Caco-2 (cell line): ENCODE data around the gene BHLHE23. TPM values are rescaled to one million over a fixed set of nuclear protein-coding genes. Genes with fewer than 3 reads are reported as not detected.

Experiments
- BruUV-seq: library from RNA; stranded (reverse); fragments of 400-500 nt; replicated peaks from 2 replicates; lab custom pipeline; 2021; lab: Mats Ljungman, UMichigan
- CTCF ChIA-PET: fragments of 300-600 bp; sonication (Branson Sonifier 250); formaldehyde crosslinking; loops from one replicate; lab custom pipeline; 2022; ENCODE audit warnings: antibody characterized with exemption; lab: Charles Lee
- POLR2A ChIA-PET: fragments of 300-600 bp; sonication (Branson Sonifier 250); formaldehyde crosslinking; loops from one replicate; lab custom pipeline; 2022; ENCODE audit warnings: antibody characterized with exemption; lab: Charles Lee
- DNase-seq, 2 experiments: peaks; one replicate each; pipeline versions ENCODE4 v3.0.0 to v3.0.0-alpha.2; 2020 to 2022
- H3K27me3 ChIP-seq: replicated peaks from 2 replicates; pipeline ENCODE4 v1.6.0; 2011; ENCODE audit warnings: low read length; ENCODE audit not compliant: control insufficient read depth, insufficient read depth
- H3K36me3 ChIP-seq: 2 replicates; pipeline ENCODE4 v1.5.1; 2011; ENCODE audit warnings: low read length; ENCODE audit not compliant: control insufficient read depth, insufficient read depth
- H3K4me1 ChIP-seq: fragments of 250-450 bp; sonication (Bioruptor Pico); 2 replicates; pipeline ENCODE4 v1.5.1; 2020; ENCODE audit warnings: mild to moderate bottlenecking
- H3K4me3 ChIP-seq: 2 replicates; pipeline ENCODE4 v1.5.1; 2011; ENCODE audit warnings: low read depth, mild to moderate bottlenecking, control low read depth, low read length
- H3K9me3 ChIP-seq: fragments of 250-450 bp; sonication (Bioruptor Pico); 2 replicates; pipeline ENCODE4 v1.5.1; 2020; ENCODE audit warnings: mild to moderate bottlenecking, moderate library complexity
- H3K27ac Mint-ChIP-seq: one replicate; pipeline ENCODE4 v1.8.0; 2022; ENCODE audit warnings: mixed read lengths; ENCODE audit not compliant: unreplicated experiment
- H3K27me3 Mint-ChIP-seq: one replicate; pipeline ENCODE4 v1.8.0; 2022; ENCODE audit warnings: mixed read lengths; ENCODE audit not compliant: insufficient read depth, unreplicated experiment
- H3K36me3 Mint-ChIP-seq: one replicate; pipeline ENCODE4 v1.8.0; 2022; ENCODE audit warnings: mild to moderate bottlenecking, mixed read lengths; ENCODE audit not compliant: insufficient read depth, unreplicated experiment
- H3K4me1 Mint-ChIP-seq: one replicate; pipeline ENCODE4 v1.8.0; 2022; ENCODE audit warnings: low read depth, mixed read lengths; ENCODE audit not compliant: unreplicated experiment
- H3K4me3 Mint-ChIP-seq: one replicate; pipeline ENCODE4 v1.8.0; 2022; ENCODE audit warnings: mild to moderate bottlenecking, moderate library complexity, mixed read lengths; ENCODE audit not compliant: unreplicated experiment
- H3K9me3 Mint-ChIP-seq: one replicate; pipeline ENCODE4 v1.8.0; 2022; ENCODE audit warnings: mixed read lengths; ENCODE audit not compliant: unreplicated experiment
- CTCF ChIP-seq, 2 experiments: fragments of 200-600 bp in 1 of 2; IDR thresholded peaks; 1 replicate in 1 of 2; 2 replicates in 1 of 2; pipeline versions ENCODE4 v1.5.1 to v1.8.0; 2011 to 2022; ENCODE audit warnings: antibody characterized with exemption in 1 of 2, control low read depth in 1 of 2, inconsistent platforms in 1 of 2, low read depth in 1 of 2, low read length in 1 of 2, mild to moderate bottlenecking in 1 of 2, moderate library complexity in 1 of 2; ENCODE audit not compliant: insufficient read depth in 1 of 2, severe bottlenecking in 1 of 2, unreplicated experiment in 1 of 2
- intact Hi-C: fragments of 100-400 bp; cut with micrococcal nuclease; formaldehyde crosslinking; loops from one replicate; pipeline ENCODE4 v1.10.0; 2022; ENCODE audit not compliant: unreplicated experiment
- total RNA-seq: library from RNA; stranded (reverse); gene quantifications from 2 replicates; pipeline ENCODE4 v1.2.3, GENCODE V29; 2022

BHLHE23 gene
- total RNA-seq, 1 experiment from 2014 or later, result 0.95 TPM

GRCh38 chr20:63050406-63050805, 43.6 kb upstream of the BHLHE23 start:
- no peaks in the 10 kb centered on the region for H3K27me3 Mint-ChIP-seq
- CTCF ChIA-PET, result no interaction called here

GRCh38 chr20:63049561-63050221, 42.9 kb upstream of the BHLHE23 start:
- no peaks in the 10 kb centered on the region for H3K27me3 ChIP-seq
- H3K36me3 ChIP-seq, result no peaks in the 10 kb centered on the region
- peaks cover 11% of the 10 kb centered on the region for H3K4me1 ChIP-seq
- H3K4me3 ChIP-seq, result no peak overlapping the region
- no peaks in the 10 kb centered on the region for H3K4me1 Mint-ChIP-seq
- no peaks in the 10 kb centered on the region for H3K9me3 Mint-ChIP-seq
- no peak overlapping the region for H3K4me3 Mint-ChIP-seq
- DNase-seq, result peak in 1 of 2 experiments; percentile 66
- peak in 1 of 2 experiments; percentile 51 for TF ChIP-seq CTCF (IDR thresholded peaks at IDR 0.05; ENCODE audit: insufficient read depth in 1 of 2, low read depth in 1 of 2, low read length in 1 of 2, severe bottlenecking in 1 of 2, unreplicated experiment in 1 of 2)
- intact Hi-C loops, result no loop called here
- peaks cover 13% of the 10 kb centered on the region for H3K9me3 ChIP-seq
- no peak overlapping the region for H3K27ac Mint-ChIP-seq
- no TSS peak for BruUV-seq
- ChIA-PET CTCF (interaction anchor here (0.7 to 1.1 kb wide), 2 partner anchors 30 to 41 kb away, joined by 3 read pairs; no protein-coding TSS in a partner anchor), POLR2A (no interaction called here)
- no peaks in the 10 kb centered on the region for H3K27me3 Mint-ChIP-seq
- no peaks in the 10 kb centered on the region for H3K36me3 Mint-ChIP-seq

More at GRCh38 chr20:63050406-63050805, 43.6 kb upstream of the BHLHE23 start:
- POLR2A ChIA-PET, result no interaction called here
- Histone ChIP-seq H3K9me3 (peaks cover 13% of the 10 kb centered on the region), H3K4me3 (no peak overlapping the region), H3K36me3 (no peaks in the 10 kb centered on the region), H3K4me1 (peaks cover 11% of the 10 kb centered on the region), H3K27me3 (no peaks in the 10 kb centered on the region)
- no peak for TF ChIP-seq CTCF (IDR thresholded peaks at IDR 0.05; ENCODE audit: insufficient read depth in 1 of 2, low read depth in 1 of 2, low read length in 1 of 2, severe bottlenecking in 1 of 2, unreplicated experiment in 1 of 2)
- no TSS peak for BruUV-seq
- intact Hi-C loops, result no loop called here
- DNase-seq, result no peak
- Mint-ChIP-seq H3K4me3 (no peak overlapping the region), H3K36me3 (no peaks in the 10 kb centered on the region), H3K27ac (no peak overlapping the region), H3K9me3 (no peaks in the 10 kb centered on the region), H3K4me1 (no peaks in the 10 kb centered on the region)

- POLR2A ChIA-PET, result no interaction called here
- H3K27ac Mint-ChIP-seq, result no peak overlapping the region
- intact Hi-C loops, result no loop called here
- H3K4me3 ChIP-seq, result no peak overlapping the region
- no peaks in the 10 kb centered on the region for H3K4me1 Mint-ChIP-seq
- H3K27me3 ChIP-seq, result no peaks in the 10 kb centered on the region
- peaks cover 11% of the 10 kb centered on the region for H3K4me1 ChIP-seq
- TF ChIP-seq CTCF (IDR thresholded peaks at IDR 0.05; ENCODE audit: insufficient read depth in 1 of 2, low read depth in 1 of 2, low read length in 1 of 2, severe bottlenecking in 1 of 2, unreplicated experiment in 1 of 2), result no peak
- no peaks in the 10 kb centered on the region for H3K9me3 Mint-ChIP-seq
- peaks cover 13% of the 10 kb centered on the region for H3K9me3 ChIP-seq
- H3K27me3 Mint-ChIP-seq, result no peaks in the 10 kb centered on the region
- no peaks in the 10 kb centered on the region for H3K36me3 Mint-ChIP-seq
- BruUV-seq, result no TSS peak
- no peak overlapping the region for H3K4me3 Mint-ChIP-seq
- no peaks in the 10 kb centered on the region for H3K36me3 ChIP-seq
- no peak for DNase-seq
- CTCF ChIA-PET, result interaction anchor here (0.7 to 1.1 kb wide), 2 partner anchors 30 to 40 kb away, joined by 3 read pairs; no protein-coding TSS in a partner anchor
Observed at GRCh38 chr20:63049191-63049518, 42.4 kb upstream of the BHLHE23 start.
